HEK293 (cell line): ENCODE measurements around the gene BRCA2.

Experiments
- CTCF ChIA-PET: fragments of 350-600 bp; formaldehyde crosslinking; extraction: SDS; loops from one replicate; lab custom pipeline; 2021; ENCODE audit warnings: antibody characterized with exemption; lab: Yijun Ruan, JAX
- POLR2A ChIA-PET: fragments of 300-600 bp; formaldehyde crosslinking; extraction: SDS; loops from one replicate; lab custom pipeline; 2020; ENCODE audit warnings: antibody characterized with exemption, inconsistent platforms; lab: Yijun Ruan, JAX
- H3K27ac ChIP-seq: fragments of 200-500 bp; sonication (Bioruptor generic); 2 replicates; pipeline ENCODE4 v1.5.1; 2014; ENCODE audit warnings: low read depth, low read length, control low read depth, inconsistent platforms; ENCODE audit errors: extremely low read depth
- H3K36me3 ChIP-seq, 2 experiments: fragments of 200-500 bp in 1 of 2; sonication (Bioruptor generic) in 1 of 2; 1 replicate in 1 of 2; 2 replicates in 1 of 2; pipeline ENCODE4 v1.5.1; 2014 to 2017; ENCODE audit warnings: inconsistent platforms in 2 of 2, low read length in 2 of 2; ENCODE audit not compliant: control insufficient read depth in 2 of 2, insufficient read depth in 1 of 2
- H3K4me1 ChIP-seq: fragments of 200-500 bp; sonication (Bioruptor generic); 2 replicates; pipeline ENCODE4 v1.5.1; 2014; ENCODE audit warnings: mild to moderate bottlenecking, low read length, inconsistent platforms; ENCODE audit not compliant: control insufficient read depth, insufficient read depth
- H3K4me3 ChIP-seq: 2 replicates; pipeline ENCODE4 v1.5.1; 2011; ENCODE audit warnings: low read depth, mild to moderate bottlenecking, control low read depth, low read length, moderate library complexity
- H3K9me3 ChIP-seq: fragments of 200-500 bp; sonication (Bioruptor generic); 2 replicates; pipeline ENCODE4 v1.5.1; 2014; ENCODE audit warnings: low read depth, low read length, inconsistent platforms; ENCODE audit not compliant: control insufficient read depth, insufficient read depth
- ELK4 ChIP-seq: IDR thresholded peaks from 2 replicates; pipeline ENCODE4 v1.6.1; 2011; ENCODE audit warnings: mild to moderate bottlenecking, low read depth, low read length, borderline replicate concordance
- IKZF3 ChIP-seq: fragments of 450-650 bp; IDR thresholded peaks from 2 replicates; pipeline ENCODE4 v1.5.0; 2018; ENCODE audit warnings: missing biosample characterization, mild to moderate bottlenecking, missing genetic modification characterization, moderate library complexity
- KLF8 ChIP-seq: fragments of 450-650 bp; formaldehyde crosslinking; IDR thresholded peaks from 2 replicates; pipeline ENCODE4 v1.5.1; 2016; ENCODE audit warnings: missing biosample characterization, missing genetic modification characterization
- WT1 ChIP-seq: fragments of 450-650 bp; formaldehyde crosslinking; IDR thresholded peaks from 2 replicates; pipeline ENCODE4 v1.5.1; 2016; ENCODE audit warnings: missing biosample characterization, missing genetic modification characterization
- ZIC2 ChIP-seq: fragments of 450-650 bp; formaldehyde crosslinking; IDR thresholded peaks from 2 replicates; pipeline ENCODE4 v1.5.1; 2016; ENCODE audit warnings: missing biosample characterization, missing genetic modification characterization
- ZNF121 ChIP-seq: fragments of 450-650 bp; formaldehyde crosslinking; IDR thresholded peaks from 2 replicates; pipeline ENCODE4 v1.5.1; 2016; ENCODE audit warnings: missing biosample characterization, missing genetic modification characterization
- ZNF148 ChIP-seq: fragments of 450-650 bp; formaldehyde crosslinking; IDR thresholded peaks from 2 replicates; pipeline ENCODE4 v1.5.0; 2017; ENCODE audit warnings: missing biosample characterization, missing genetic modification characterization, borderline replicate concordance
- ZNF211 ChIP-seq: fragments of 450-650 bp; formaldehyde crosslinking; IDR thresholded peaks from 2 replicates; pipeline ENCODE4 v1.5.1; 2016; ENCODE audit warnings: low read depth, missing biosample characterization, missing genetic modification characterization
- ZNF214 ChIP-seq: fragments of 450-650 bp; formaldehyde crosslinking; IDR thresholded peaks from 2 replicates; pipeline ENCODE4 v1.5.1; 2017; ENCODE audit warnings: missing biosample characterization, mild to moderate bottlenecking, missing genetic modification characterization, borderline replicate concordance
- ZNF239 ChIP-seq: fragments of 450-650 bp; formaldehyde crosslinking; IDR thresholded peaks from 2 replicates; pipeline ENCODE4 v1.5.1; 2016; ENCODE audit warnings: missing biosample characterization, missing genetic modification characterization
- ZNF24 ChIP-seq: fragments of 450-650 bp; formaldehyde crosslinking; IDR thresholded peaks from 2 replicates; pipeline ENCODE4 v1.5.1; 2016; ENCODE audit warnings: missing biosample characterization, missing genetic modification characterization
- ZNF292 ChIP-seq: fragments of 450-650 bp; formaldehyde crosslinking; IDR thresholded peaks from 2 replicates; pipeline ENCODE4 v1.5.1; 2016; ENCODE audit warnings: low read depth, missing biosample characterization, missing genetic modification characterization, borderline replicate concordance
- ZNF37A ChIP-seq: fragments of 450-650 bp; IDR thresholded peaks from 2 replicates; pipeline ENCODE4 v1.5.1; 2018; ENCODE audit warnings: missing biosample characterization, missing genetic modification characterization
- ZNF433 ChIP-seq: fragments of 450-650 bp; formaldehyde crosslinking; IDR thresholded peaks from 2 replicates; pipeline ENCODE4 v1.5.1; 2016; ENCODE audit warnings: missing biosample characterization, missing genetic modification characterization, low read depth
- ZNF571 ChIP-seq: fragments of 450-650 bp; formaldehyde crosslinking; IDR thresholded peaks from 2 replicates; pipeline ENCODE4 v1.5.0; 2017; ENCODE audit warnings: missing biosample characterization, missing genetic modification characterization
- ZNF623 ChIP-seq: fragments of 450-650 bp; formaldehyde crosslinking; IDR thresholded peaks from 2 replicates; pipeline ENCODE4 v1.5.1; 2016; ENCODE audit warnings: missing biosample characterization, missing genetic modification characterization
- ZNF664 ChIP-seq: fragments of 450-650 bp; formaldehyde crosslinking; IDR thresholded peaks from 2 replicates; pipeline ENCODE4 v1.5.1; 2016; ENCODE audit warnings: missing biosample characterization, missing genetic modification characterization
- ZNF670 ChIP-seq: fragments of 450-650 bp; formaldehyde crosslinking; IDR thresholded peaks from 2 replicates; pipeline ENCODE4 v1.5.1; 2016; ENCODE audit warnings: missing biosample characterization, missing genetic modification characterization, low read depth
- ZNF704 ChIP-seq: fragments of 450-650 bp; formaldehyde crosslinking; IDR thresholded peaks from 2 replicates; pipeline ENCODE4 v1.5.1; 2016; ENCODE audit warnings: missing biosample characterization, missing genetic modification characterization
- ZNF747 ChIP-seq: fragments of 450-650 bp; formaldehyde crosslinking; IDR thresholded peaks from 2 replicates; pipeline ENCODE4 v1.5.1; 2016; ENCODE audit warnings: missing biosample characterization, missing genetic modification characterization
- ZNF768 ChIP-seq: fragments of 450-650 bp; formaldehyde crosslinking; IDR thresholded peaks from 2 replicates; pipeline ENCODE4 v1.5.1; 2018; ENCODE audit warnings: missing biosample characterization, mild to moderate bottlenecking, missing genetic modification characterization
- ZNF776 ChIP-seq: fragments of 450-650 bp; formaldehyde crosslinking; IDR thresholded peaks from 2 replicates; pipeline ENCODE4 v1.5.0; 2017; ENCODE audit warnings: missing biosample characterization, missing genetic modification characterization, borderline replicate concordance
- ZNF785 ChIP-seq: fragments of 450-650 bp; formaldehyde crosslinking; IDR thresholded peaks from 2 replicates; pipeline ENCODE4 v1.5.1; 2016; ENCODE audit warnings: missing biosample characterization, missing genetic modification characterization
- ZSCAN23 ChIP-seq: fragments of 450-650 bp; formaldehyde crosslinking; IDR thresholded peaks from 2 replicates; pipeline ENCODE4 v1.5.1; 2016; ENCODE audit warnings: missing biosample characterization, missing genetic modification characterization
- ZXDB ChIP-seq: fragments of 450-650 bp; formaldehyde crosslinking; IDR thresholded peaks from 2 replicates; pipeline ENCODE4 v1.5.1; 2016; ENCODE audit warnings: missing biosample characterization, missing genetic modification characterization
- TF ChIP-seq, protein P1 (sequence below): fragments of 450-650 bp; formaldehyde crosslinking; IDR thresholded peaks from 2 replicates; pipeline ENCODE4 v1.5.1; 2016; ENCODE audit warnings: missing biosample characterization, missing genetic modification characterization, borderline replicate concordance

BRCA2 gene

GRCh38 chr13:32370805-32371204 lies 55.5 kb downstream of the BRCA2 start:
- Histone ChIP-seq H3K27ac (no peak overlapping the region), H3K4me3 (no peak overlapping the region), H3K9me3 (no peaks in the 10 kb centered on the region), H3K36me3 (peaks cover 0 to 44% of the 10 kb centered on the region in 2 experiments; a peak in 2 of 3 replicates), H3K4me1 (no peaks in the 10 kb centered on the region)
- no peak for TF ChIP-seq ZNF670 (tag by site-specific recombination)
- TF ChIP-seq ZNF664 = no peak
- no peak for TF ChIP-seq ZNF704
- TF ChIP-seq ZNF292 (tag by site-specific recombination) = no peak
- TF ChIP-seq WT1 (tag by site-specific recombination) = no peak
- TF ChIP-seq ZNF37A = no peak
- TF ChIP-seq ZNF214 (tag by site-specific recombination) = no peak
- TF ChIP-seq ZSCAN23 (tag by site-specific recombination) = no peak
- no peak for TF ChIP-seq ZNF121 (tag by site-specific recombination)
- TF ChIP-seq ZNF768 = no peak
- TF ChIP-seq ZIC2 = no peak
- no peak for TF ChIP-seq ZXDB (tag by site-specific recombination)
- TF ChIP-seq ZNF785 (tag by site-specific recombination) = no peak
- POLR2A ChIA-PET = no interaction called here
- CTCF ChIA-PET = no interaction called here

GRCh38 chr13:32376642-32377415 lies 61.5 kb downstream of the BRCA2 start:
- Histone ChIP-seq H3K4me1 (no peaks in the 10 kb centered on the region), H3K9me3 (no peaks in the 10 kb centered on the region), H3K36me3 (peaks cover 0 to 54% of the 10 kb centered on the region in 2 experiments; a peak in 2 of 3 replicates), H3K27ac (no peak overlapping the region), H3K4me3 (no peak overlapping the region)
- ChIA-PET CTCF (interaction anchor here (1.0 kb wide), 1 partner anchor 274 kb away, joined by 3 read pairs; no protein-coding TSS in a partner anchor), POLR2A (interaction anchor here (1.5 kb wide), 1 partner anchor 61 kb away, joined by 3 read pairs; the partner anchor contains the start of genes BRCA2 and ZAR1L)
- TF ChIP-seq WT1 (tag by site-specific recombination) = no peak
- TF ChIP-seq ZNF776 = no peak
- TF ChIP-seq, protein P1, sequence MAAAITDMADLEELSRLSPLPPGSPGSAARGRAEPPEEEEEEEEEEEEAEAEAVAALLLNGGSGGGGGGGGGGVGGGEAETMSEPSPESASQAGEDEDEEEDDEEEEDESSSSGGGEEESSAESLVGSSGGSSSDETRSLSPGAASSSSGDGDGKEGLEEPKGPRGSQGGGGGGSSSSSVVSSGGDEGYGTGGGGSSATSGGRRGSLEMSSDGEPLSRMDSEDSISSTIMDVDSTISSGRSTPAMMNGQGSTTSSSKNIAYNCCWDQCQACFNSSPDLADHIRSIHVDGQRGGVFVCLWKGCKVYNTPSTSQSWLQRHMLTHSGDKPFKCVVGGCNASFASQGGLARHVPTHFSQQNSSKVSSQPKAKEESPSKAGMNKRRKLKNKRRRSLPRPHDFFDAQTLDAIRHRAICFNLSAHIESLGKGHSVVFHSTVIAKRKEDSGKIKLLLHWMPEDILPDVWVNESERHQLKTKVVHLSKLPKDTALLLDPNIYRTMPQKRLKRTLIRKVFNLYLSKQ = no peak
- TF ChIP-seq ZNF24 (tag by site-specific recombination) = no peak
- TF ChIP-seq ZNF623 (tag by site-specific recombination) = no peak
- no peak for TF ChIP-seq ZNF239 (tag by site-specific recombination)
- TF ChIP-seq IKZF3 (tag by site-specific recombination) = no peak

DNA sequence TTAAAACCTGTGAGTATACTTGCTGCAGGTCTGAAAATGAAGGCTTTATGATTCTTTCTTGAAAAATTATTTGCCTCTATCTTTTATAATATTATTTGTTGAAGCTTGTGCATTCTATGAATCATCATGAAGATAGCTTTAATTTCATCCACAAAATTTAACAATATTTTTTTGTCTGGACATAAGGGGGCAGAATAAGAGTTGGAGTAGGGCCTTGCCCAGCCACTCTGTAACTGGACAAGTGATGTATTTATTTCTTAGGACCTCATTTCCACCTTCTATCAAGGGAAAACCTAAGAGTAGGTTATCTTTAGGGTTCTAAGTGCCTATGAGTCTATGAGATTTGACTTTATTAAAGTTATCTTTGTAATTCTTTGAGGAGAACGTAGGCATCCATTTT lies 62.7 kb downstream of the BRCA2 start:
- Histone ChIP-seq H3K4me3 (no peak overlapping the region), H3K36me3 (peaks cover 0 to 54% of the 10 kb centered on the region in 2 experiments; a peak in 2 of 3 replicates), H3K9me3 (no peaks in the 10 kb centered on the region), H3K27ac (no peak overlapping the region), H3K4me1 (no peaks in the 10 kb centered on the region)
- ChIA-PET POLR2A (interaction anchor here (1.5 kb wide), 1 partner anchor 63 kb away, joined by 3 read pairs; the partner anchor contains the start of genes BRCA2 and ZAR1L), CTCF (interaction anchor here (1.0 kb wide), 1 partner anchor 273 kb away, joined by 3 read pairs; no protein-coding TSS in a partner anchor)
- no peak for TF ChIP-seq ZNF571
- no peak for TF ChIP-seq ELK4
- TF ChIP-seq ZNF37A = no peak
- no peak for TF ChIP-seq ZNF211 (tag by site-specific recombination)
- no peak for TF ChIP-seq ZNF433
- TF ChIP-seq KLF8 (tag by site-specific recombination) = no peak
- TF ChIP-seq ZNF148 (tag by site-specific recombination) = no peak
- TF ChIP-seq ZNF747 = no peak
